ENCODE results near the gene BPI.

DNA sequence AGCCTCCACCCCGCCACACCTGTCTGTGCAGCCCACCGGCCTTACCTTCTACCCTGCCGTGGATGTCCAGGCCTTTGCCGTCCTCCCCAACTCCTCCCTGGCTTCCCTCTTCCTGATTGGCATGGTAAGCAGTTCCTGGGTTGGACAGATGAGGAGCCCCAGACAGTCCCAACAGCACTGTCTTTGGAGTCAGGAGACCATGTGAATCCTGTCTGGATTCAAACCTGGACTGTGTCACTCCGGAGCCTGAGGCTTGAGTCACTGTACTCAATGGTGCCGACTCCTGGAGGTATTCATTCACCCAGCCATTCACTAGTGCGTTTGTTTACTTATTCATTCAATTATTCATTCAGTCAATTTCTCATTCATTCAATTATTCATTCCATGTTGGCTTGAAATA is 22.4 kb downstream of the BPI start:
- TF ChIP-seq, protein P1, sequence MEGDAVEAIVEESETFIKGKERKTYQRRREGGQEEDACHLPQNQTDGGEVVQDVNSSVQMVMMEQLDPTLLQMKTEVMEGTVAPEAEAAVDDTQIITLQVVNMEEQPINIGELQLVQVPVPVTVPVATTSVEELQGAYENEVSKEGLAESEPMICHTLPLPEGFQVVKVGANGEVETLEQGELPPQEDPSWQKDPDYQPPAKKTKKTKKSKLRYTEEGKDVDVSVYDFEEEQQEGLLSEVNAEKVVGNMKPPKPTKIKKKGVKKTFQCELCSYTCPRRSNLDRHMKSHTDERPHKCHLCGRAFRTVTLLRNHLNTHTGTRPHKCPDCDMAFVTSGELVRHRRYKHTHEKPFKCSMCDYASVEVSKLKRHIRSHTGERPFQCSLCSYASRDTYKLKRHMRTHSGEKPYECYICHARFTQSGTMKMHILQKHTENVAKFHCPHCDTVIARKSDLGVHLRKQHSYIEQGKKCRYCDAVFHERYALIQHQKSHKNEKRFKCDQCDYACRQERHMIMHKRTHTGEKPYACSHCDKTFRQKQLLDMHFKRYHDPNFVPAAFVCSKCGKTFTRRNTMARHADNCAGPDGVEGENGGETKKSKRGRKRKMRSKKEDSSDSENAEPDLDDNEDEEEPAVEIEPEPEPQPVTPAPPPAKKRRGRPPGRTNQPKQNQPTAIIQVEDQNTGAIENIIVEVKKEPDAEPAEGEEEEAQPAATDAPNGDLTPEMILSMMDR (IDR thresholded peaks at IDR 0.05): no peak
- no peak for TF ChIP-seq POLR2A (IDR thresholded peaks at IDR 0.05)

Measured in heart left ventricle (tissue), 13 donors.